GM18498 (cell line): ENCODE measurements around the gene HIVEP1.

Source experiments
- ATAC-seq: cut with Tn5 transposase; IDR thresholded peaks from one replicate; pipeline ENCODE4 v1.9.1; 2021; ENCODE audit warnings: mild to moderate bottlenecking, moderate library complexity; ENCODE audit not compliant: unreplicated experiment

Gene HIVEP1

DNA sequence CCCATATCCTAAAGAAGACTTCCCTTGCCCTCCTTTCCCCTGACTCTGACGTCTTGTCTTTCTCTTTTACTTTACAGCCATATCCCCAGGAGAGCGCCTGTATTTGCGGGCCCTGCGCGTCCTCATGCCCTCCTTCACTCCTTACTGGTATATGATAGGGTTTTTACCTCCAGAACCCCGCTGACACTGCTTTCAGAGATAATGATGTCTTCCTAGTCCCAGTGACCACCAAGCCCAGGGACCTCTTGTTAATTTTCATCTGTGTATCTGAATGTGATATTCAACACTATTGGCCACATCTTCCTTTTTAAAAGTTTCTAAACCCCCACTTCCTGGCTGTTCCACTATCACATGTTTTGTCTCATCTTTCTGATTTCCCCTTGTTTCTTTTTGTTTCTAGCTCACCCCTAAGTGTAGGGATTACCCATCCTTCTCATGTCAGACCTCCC, 102.0 kb downstream of the HIVEP1 start:
- no peak for ATAC-seq

DNA sequence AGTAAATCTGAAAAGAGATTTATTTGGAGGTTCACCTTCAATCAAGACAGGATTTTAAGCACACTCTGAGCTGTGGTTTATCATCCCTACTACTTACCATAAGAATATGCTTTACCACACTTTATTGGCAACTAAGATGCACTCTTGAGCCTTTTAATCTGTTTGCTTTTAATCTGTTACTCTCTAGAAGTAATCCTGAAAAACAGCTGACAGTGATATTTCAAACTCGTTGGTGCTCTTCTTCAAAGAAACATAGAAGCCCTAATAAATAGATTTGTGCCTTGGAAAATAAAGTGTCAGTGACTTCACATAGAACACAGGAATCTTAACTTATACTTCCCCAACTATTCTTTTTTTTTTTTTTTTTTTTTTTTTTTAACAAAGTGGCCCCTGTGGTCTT, 102.9 kb downstream of the HIVEP1 start:
- no peak for ATAC-seq

DNA sequence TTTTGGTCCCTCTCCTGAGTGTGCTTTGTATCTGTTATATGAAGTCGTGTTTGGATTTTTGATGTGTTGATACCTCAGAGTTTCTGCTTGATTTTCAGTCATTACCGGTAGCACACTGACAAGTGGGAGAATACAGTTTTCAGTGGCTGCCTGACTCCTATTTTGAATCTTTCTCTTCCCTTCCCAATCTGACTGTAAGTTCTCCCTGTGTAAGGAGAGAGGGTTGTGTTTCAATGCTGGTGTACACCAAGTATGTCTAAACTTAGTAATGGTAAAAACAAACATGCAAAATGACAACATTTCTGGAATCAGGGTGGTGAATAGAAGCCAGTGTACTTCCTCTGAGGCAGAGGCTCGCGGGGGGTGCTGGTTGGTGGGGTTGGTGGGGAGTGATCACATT, 103.4 kb downstream of the HIVEP1 start:
- ATAC-seq: no peak

DNA sequence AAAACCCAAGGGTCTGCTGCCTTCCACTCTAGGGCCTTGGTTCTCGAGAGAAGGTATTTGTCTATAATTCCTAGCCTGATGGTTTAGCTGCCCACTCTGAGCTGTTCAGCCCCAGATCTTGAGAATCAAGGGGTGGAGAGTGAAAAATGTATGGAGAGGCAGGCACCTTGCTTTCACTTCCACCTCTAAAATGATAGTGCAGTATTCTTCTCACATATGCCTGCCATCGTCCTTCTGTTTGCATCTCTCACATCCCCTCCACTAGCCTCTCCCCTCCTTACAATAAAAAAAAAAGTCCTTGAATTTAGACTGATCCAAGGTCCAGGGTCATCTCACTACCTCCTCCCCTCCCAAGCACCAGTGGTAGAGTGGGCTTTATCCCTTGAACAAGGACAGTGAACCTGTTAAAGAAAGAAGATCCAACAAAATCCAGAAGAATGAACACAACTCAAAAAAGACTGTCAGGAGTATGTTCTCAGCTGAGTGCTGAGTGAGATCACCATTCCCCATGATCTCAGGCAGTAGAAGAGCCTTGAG, 104.2 kb downstream of the HIVEP1 start:
- ATAC-seq: peak; percentile 36

DNA sequence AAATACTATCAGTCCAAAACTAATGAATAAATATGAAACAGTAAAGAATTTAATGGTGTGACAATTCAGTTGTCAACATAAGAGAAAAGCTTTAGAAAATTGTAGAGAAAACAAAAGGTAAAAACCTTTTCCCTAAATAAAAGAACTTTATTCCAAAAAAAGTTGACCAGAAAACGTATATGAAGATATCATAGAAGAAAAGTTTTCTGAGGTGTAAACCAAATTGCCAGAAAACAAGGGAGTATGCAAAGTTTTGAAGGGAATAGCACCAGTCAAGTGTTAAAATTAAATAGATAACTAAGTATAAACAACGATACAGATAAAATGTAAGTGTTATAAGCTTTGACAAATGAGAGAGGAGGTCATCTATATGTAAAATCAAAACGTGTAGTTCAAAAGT, 104.9 kb downstream of the HIVEP1 start:
- no peak for ATAC-seq

DNA sequence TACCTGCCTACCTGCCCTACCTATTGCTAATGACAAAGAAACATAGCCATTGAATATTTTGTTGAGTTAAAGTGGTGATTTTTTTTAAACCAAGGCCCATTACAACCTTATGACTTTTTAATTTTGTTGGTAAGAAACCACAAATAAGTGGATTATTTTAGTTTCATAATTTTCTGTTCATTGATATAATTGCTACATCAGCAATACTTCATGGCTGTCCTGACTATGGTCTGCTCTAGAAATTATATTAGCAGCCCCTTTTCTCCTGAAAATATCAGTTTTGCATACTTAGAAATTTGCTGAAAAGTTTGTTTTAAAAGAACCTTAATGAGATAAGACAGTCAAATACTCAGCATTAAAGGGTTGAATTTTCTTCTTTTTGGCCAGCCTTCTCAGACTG, 106.5 kb downstream of the HIVEP1 start:
- no peak for ATAC-seq

DNA sequence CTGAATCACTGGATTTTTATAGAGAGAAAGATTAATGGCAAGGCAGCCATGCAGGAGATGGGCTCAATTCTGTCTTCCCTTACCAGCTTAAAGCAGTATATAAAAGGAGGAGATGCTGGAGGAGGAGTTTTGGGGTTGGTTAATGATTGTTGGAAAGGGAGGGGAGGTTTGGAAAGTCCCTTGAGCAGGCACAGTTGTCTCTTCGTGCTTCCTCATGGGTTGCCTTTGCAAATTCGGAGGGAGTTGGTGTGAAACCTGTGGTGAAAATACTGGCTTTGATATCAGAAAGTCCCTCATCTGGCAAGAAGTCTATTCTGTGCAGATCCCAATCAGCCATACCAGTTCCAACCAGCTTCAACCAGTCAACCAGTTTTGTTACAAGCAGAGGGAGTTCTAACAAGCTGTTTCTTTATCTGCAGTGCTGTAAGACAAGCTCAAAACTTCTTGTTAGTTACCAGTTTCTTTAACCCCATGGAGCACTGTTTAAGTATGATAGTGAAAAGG, 107.0 kb downstream of the HIVEP1 start:
- ATAC-seq: peak; percentile 67

DNA sequence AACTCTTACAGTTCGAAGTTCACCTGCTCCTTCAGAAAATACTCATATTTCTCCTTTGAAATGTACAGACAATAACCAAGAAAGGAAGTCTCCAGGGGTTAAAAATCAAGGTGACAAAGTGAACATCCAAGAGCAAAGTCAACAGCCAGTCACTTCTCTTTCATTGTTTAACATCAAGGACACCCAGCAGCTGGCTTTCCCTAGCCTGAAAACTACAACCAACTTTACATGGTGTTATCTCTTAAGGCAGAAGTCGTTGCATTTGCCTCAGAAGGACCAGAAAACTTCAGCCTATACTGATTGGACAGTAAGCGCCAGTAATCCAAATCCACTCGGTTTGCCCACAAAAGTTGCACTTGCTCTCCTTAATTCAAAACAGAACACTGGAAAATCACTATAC, 113.3 kb downstream of the HIVEP1 start:
- ATAC-seq: no peak

DNA sequence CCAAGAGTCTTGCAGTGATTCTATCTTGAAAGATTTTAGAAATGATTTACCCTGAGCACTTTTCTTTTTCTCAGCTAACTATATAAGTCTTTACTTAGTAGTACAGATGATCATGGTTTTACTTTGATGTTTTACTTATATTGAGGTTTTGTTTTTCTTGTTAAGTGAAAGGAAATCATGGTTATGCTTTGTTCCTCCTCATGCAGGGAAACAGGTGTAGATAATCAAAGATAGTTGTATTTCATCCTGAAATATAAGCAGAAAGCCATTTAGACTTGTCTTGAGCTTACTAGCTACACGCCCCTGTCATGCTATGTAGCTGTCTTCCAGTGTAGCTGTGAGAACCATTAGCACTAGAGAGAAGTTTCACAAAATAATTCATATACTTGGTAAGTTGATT, 113.9 kb downstream of the HIVEP1 start:
- no peak for ATAC-seq

DNA sequence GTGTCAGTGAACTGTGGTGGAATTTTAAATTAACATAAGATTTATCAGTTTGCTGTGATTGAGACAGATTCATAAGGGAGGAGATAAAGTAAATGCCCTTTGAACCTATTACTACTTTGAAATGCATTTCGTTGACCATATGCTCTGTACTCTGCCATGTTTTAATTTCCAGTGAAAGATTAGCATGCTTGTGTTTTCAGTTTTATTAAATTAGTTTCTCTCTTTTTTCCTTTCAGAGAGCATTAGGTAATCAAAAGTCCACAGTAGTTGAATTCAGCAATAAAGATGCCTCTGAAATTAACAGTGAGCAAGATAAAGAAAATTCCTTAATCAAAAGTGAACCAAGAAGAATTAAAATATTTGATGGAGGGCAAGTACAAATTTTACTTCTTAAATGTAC, 117.4 kb downstream of the HIVEP1 start:
- ATAC-seq: no peak

DNA sequence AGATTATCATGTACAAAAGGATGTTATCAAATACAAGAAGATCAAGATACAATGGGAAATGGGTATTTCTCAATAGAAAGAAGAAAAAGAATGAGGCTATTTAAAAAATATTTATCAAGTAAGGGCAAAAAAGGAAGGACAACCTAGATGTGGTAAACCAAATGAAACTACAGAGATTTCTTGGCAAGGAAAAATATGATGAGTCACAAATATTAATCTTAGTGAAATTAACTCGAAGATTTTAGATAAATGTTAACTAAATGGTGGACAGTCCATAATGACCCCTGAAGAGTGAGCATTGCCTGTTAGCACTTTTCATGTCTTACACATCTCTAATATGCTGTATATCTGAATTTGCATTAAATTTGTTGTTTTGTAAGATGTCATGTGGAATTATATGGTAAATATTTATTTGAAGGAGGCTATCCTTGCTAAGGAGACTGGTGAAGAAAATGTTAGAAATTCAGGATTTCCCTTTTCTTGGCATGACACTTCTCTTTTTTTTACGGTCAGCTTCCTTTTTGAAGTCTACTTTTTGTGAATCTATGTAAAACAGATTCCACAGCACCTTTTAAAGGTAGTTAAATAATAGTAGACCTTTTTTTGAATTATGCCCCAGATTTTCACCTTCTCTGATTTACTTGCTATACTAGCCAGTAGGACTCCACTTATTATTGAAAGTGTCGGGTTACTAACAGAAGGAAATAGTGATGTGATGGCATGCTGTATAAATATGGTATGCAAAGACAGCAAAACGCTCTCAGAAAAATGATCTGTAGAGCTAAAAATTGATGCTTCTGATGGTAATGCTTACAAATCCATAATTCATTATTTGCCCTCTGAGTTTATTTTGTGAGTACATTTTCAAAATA, 120.5 kb downstream of the HIVEP1 start:
- ATAC-seq: no peak

DNA sequence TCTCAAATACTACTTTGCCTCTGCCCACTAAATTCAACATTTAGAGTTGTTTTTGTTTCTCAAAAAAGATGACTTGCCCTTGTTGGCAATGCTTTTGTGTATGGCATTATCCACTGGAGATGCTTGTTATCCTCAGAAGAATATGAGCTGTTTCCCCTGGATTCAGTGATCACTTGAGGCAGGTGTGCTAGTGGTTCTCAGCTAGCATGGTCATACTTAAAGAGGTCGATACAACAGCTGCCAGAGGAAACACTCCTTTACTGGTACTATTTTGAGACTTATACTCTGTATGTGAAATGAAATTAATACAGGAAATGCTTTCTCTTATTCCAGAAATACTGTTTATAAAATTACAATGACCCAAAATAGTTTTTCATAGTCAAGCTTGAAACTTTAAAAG, 122.5 kb downstream of the HIVEP1 start:
- no peak for ATAC-seq

DNA sequence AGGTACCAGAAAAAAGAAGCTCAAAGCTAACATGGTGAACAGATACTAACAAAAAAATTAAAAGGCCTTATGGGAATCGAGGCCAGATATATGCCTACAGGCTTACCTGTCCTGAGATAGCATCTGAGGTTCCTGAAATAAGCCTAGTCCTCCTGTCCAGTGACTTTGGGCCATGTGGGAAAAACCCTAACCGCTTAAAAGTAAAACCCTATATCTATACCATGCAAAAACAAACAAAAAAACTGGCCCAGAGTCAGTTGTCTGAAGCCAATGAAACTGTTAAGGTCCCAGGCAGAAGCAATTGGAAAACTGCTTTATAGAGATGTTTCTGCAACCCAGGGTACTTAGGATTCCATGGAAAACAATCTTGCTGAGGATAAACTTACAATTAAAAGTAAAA, 122.9 kb downstream of the HIVEP1 start:
- no peak for ATAC-seq

DNA sequence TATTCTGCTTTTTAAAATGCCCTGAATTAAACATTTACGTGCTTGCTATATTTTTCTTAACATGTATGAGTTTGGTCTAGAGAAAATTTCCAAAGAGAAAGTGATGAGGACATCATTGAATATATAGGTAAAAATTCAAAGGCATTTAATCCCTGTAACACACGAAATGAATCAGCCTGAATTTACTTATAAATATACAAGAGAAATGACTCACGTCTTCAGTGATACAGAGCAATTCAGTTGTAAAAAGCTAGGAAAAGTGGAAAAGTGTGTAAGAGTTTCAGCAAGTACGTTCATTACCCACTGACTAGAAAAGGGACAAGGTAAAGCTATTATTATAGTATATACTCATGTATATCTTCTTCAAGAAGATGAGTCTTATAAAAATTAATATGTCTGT, 124.8 kb downstream of the HIVEP1 start:
- no peak for ATAC-seq

DNA sequence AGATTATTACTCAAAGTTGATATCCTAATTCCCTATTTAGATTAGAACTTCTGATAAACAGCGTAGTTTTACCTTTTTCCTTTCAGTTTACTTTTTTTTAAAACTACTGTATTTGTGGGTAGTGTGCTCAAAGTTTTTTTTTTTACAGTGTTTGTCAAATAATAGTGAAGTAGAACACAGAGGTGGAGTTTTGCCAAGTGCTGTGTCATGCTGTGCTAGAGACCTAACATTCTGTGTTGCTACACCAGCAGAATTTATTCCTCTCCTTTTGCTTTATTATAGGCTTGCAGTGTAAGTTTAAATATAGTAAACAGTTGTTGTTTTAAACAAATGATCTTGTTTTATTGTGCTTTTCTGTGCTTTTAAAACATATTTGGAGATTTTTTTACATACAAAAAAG, 125.4 kb downstream of the HIVEP1 start:
- no peak for ATAC-seq

DNA sequence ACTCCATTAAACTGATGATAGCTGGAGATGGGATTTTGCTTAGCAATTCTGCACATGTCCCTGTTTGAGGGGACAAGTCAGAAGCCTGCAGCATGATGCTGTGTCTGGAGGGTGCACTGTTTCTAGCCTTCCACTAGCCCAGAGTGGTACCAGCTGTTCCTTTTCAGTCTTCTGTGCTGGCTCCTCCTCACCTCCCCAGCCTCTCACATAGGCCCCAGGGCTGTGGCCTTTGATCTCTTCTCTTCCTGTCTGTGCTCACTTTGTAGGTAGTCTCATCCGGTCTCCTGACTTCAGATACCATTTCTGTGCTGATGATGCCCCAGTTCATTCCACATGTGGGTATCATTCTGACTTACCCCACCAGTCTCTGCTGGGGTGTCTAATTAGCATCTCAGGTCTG, 126.3 kb downstream of the HIVEP1 start:
- no peak for ATAC-seq

DNA sequence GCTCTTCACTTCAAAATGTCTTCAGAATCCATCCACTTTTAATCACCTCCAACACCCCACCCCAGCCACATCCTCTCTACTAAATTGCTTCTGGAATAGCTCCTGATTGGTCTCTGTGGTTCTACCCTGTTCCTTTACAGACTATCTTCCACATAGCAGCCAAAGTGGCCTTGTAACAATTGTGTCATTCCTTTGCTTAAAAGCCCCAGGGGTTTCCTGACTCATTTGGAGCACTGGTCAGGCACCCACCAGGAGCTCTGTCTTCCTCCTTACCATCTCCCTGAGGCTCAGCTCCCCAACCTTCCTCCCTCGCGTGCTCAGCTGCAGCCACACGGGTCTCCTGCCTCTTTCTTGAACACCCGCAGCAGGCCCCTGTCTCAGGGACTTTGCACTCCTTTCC, 126.8 kb downstream of the HIVEP1 start:
- ATAC-seq: no peak

DNA sequence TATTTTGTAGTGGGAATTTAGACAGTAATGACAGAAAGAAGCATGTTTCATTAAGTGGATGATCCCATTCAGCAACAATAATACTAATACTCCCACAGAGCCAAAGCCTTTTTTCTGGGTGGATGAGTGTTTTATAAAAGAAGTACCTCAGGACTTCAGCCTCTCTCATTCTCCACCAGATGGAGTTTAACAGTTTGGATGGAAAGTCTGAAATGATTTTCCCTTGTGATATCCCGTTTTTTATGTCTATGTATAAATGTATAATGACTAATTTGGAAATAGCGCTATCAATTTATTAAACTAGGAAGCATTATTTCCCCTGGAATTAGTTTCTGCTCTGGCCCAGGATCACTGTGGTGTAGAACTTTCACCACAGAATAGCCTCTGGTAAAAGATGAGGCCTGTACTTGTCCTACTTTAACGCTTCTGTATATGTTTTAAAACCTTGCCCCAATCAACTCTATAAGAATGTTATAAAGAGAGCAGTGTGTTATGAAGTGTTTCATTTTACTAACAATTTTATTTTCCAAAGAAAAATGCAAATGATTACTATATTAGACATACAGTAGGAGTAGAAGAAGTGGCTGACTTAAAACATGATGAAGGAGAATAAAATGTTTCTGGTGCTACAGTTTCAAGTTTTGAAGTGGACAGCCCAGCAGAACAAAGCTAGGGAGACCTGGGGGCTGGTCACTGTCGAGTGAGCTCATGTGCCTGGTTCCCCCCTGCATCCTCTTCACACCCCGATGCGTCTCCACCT, 135.6 kb downstream of the HIVEP1 start:
- ATAC-seq: no peak

DNA sequence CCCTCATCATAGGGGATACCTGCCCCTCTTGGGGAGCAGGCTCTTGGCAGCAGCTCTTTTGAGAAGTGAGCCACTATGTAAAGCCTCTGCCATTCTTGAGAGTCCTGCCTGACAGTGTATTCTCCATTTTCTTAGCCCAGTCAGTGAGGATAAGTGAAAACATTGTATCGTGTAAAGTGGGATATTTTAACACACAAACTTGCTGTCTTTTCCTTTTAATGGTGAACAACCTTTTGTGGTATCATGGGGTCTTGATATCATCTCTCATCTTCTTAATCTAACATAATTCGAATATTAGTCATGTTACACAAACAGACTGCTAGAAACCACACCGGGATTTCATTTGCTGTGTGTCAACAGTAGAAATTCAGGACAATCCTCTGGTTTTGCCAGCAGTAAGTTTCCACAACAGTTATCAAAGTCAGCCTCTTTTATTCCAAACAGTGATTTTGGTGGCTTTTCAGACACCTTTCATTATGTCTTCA, 136.2 kb downstream of the HIVEP1 start:
- no peak for ATAC-seq

DNA sequence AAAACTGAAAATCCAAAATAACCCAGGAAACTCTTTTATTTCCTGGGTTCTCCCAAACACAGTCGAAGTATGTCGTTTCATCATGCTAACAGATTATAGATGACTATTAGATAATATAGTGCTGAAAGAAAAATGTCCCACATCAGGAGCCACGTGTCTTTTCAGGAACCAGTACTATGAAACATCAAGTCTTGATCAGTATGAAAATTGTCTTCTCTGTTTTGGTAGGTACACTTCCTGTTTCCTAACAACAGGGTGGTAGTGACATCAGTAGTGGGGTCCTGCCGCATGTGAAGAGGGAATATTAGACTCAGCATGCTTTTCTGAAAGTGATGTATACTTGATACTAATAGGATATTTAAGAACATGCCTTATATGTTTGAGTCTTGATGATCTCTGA, 136.7 kb downstream of the HIVEP1 start:
- no peak for ATAC-seq

DNA sequence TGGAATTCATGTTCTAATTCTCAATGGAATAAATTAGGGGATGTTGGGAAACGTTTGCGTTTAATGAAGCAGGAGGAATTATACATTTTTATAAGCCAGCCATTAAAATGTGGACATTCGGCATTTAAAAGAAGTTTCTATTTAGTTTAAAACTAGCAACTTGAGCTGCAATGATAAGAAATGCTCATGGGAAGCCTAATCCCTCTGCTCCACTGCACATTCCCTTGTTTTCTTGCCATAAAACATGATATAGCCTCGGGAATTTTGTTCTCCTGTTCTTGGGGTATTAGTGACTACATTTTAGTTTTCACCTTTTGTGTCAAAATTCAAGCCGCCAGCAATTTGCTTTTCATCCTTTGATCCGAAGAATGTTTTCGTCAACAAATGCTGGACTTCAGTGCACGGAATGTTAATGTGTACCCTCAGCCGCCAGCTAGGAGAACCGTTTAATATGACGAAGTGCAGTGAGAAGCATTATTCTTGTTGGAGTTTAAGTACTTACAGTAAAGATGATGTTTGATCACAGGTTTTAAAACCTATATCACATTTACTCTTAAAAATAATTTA, 137.9 kb downstream of the HIVEP1 start:
- no peak for ATAC-seq
